HS-27A (cell line): ENCODE results near the gene LRRC37A3.
"Not testable (repeated sequence)": the region's sequence is repeated elsewhere in the genome, so short reads cannot be mapped to it uniquely, and the experiment has no call there.

Experiments
- DNase-seq: peaks from one replicate; pipeline ENCODE4 v3.0.0-alpha.2; 2012; ENCODE audit warnings: low read depth, missing footprints

The LRRC37A3 gene

DNA sequence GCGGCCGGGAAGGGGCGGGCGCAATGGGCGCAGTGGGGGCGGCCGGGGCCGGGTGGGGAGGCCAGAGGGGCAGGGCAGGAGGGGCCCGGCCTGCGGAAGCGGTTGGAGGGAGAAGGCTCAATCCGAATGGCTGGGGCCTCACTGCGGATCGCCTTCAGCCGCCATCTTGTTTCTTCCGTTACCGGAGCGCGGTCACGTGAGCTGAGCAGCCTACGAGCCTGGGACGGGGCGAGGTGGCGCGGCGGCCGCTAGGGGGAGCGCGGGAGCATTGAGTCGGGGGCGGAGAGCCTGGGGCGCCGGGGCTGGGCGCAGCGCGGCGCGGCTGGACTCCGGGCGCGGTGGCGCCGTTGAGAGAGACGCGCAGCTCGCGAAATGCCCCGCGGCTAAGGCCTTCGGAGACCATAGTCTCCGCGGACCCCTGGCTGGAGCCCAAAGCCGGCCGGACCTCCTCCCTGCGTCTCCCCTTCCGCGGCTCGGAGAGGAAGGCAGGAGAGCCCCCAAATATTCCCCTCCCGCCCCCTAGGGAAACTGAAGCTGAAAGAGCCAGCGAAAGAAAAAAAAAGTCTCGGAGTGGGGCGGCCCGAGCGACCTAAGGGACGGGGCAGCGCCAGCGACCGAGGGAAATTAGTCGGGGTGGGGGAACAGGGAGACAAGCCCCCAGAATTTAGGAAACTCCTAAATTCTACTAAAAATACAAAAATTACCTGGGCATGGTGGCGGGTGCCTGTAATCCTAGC, at the start of gene LRRC37A3:
LRRC37A3 (minus strand) TSS at position 190 of the 737 bp plus-strand sequence. CDS start 22,221 bp downstream, outside the sequence.
- DNase-seq = peak; percentile 90

DNA sequence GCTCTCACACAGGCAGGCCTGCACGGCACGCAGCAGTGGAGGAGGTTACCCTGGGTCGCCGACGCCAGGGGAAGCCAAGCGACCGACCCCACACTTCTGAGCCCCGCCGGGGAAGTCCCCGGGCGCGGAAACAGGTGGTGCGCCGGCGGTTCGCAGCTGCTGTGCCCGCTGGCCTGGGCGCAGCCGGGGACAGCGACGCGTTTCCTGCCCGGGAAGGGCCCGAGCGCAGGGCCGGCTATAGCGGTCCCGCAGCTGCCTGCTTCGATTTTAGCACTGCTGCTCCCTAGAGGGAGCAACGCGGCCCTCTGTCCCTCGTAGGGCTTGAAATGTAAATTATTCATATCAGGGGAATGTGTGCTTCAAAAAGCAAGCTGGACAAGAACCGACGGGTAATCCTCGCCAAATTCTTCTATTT, 46.6 kb upstream of the LRRC37A3 start:
- DNase-seq = not testable (repeated sequence)

DNA sequence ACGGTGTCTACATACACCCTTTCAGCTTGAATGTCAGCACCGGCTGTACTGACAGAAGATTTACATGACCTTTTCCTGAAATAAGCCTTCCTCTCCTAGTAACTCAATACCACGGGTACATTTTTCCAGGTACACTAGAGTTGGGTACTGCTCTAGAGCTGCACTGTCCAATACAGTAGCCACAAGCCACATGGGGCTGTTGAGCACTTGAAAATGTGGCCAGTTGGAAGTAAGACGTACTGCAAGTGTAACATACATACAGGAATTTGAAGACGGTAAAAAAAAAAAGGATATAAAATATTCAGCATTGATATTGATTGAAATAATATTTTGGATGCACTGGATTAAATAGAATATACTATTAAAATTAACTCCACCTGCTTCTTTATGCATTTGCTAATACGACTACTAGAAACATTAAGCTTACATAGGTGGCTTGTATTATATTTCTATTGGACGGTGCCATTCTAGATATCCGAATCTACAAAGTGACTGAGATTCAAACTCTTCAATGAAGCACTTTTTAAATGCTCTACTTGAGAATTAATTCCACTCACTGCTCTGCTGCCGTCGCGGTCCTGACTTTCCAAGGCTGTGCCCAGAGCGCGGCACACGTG, 46.1 kb upstream of the LRRC37A3 start:
- DNase-seq = not testable (repeated sequence)

DNA sequence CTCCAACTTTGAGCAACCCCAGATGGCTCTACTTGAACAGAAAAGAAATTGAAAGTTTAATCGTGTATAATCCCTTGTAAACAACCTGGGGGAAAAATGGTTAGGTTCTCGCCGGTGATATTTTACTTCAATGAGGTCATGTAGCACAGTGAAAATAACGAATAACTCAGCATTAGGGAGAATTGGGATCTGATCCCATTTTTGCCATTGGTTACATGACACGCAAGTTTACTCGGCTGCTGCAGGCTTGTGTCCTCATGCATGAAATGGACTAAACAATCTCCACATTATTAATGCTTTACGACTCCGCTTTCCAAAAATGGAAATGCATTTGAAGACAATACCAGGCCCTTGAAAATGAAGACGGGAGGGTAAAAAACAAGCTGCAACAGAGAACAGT, 45.5 kb upstream of the LRRC37A3 start:
- DNase-seq = no peak

DNA sequence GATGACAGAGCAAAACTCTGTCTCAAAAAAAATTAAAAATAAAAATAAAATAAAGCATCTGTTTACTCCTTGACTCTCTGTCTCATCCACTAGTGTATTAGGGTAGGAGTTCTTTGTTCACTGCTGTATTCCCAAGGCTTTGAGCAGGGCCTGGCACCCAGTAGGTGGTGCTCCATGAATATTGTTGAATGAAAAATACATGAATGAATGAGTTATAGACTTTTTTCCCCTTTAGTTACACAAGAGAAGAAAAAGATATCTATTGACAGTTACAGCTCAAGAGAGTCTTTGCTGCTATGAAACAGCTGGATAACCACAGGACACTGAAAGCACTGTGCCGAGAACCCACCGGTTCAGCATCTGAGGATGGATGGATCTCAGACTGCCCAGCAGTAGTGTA, 44.5 kb upstream of the LRRC37A3 start:
- not testable (repeated sequence) for DNase-seq

DNA sequence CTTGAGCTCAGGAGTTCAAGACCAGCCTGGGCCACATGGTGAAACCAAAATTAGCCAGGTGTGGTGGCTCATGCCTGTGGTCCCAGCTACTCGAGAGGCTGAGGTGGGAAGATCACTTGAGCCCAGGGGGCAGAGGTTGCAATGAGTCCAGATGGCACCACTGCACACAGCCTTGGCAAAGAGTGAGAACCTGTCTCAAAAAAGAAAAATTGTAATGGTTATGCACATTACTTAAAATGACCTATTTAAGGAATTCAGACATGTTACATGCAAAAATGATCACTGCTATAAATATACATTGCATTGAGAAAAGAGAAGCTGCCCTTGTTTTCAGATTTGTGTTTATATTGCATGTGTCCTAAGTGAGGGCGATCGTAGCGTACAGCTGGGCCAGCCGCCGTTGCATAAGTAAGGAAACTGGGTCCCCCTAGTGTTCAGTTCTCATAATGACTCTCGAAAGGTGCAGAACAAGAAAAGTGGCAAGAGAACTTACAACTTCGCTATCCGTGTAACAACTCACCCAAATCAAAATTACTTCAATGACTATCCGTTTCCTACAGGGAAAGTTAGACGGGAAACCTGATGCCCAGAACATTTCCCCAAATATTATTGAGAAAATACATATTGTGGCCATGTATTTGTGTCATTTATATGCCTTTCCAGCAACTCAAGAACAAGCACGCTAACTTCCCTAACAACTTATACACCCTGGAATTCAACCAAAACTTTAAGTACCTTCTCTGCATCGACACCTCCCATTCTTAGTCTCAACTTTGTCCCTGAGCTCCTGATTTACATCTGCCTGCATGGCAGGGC, 42.5 kb upstream of the LRRC37A3 start:
- DNase-seq = not testable (repeated sequence)

DNA sequence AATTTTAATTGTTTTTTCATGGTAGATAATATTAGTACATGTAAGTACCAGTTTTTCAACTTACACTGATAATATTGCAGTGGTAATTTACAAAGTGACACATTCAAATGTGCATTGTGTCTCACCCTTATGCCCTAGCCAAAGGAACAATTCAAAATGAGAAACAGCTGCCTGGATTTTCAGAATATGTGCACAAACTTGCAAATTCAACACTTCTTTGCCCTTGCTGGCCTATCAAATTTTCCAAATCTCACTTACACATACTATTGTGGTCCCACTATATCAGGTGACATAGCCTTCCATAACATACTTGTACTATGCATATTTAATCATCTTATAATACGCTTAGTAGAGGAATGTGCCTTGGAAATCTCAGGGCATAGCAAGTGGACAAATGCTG, 32.6 kb upstream of the LRRC37A3 start:
- DNase-seq = no peak

DNA sequence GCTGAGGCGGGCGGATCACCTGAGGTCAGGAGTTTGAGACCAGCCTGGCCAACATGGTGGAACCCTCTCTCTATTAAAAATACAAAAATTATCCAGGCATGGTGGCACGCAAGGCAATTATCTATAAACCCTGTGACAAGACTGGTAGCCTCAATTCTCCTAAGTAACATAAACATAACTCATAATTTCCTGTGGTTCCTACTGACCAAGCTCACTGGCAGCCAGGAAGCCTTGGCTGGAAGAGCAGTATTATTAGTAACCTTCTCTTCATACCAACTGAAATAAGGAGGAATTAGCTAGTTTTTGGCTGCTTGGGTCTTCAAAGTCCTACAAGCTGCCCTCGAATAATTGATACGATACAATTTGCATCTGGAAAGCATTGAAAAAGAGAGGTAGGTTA, 31.6 kb upstream of the LRRC37A3 start:
- no peak for DNase-seq

DNA sequence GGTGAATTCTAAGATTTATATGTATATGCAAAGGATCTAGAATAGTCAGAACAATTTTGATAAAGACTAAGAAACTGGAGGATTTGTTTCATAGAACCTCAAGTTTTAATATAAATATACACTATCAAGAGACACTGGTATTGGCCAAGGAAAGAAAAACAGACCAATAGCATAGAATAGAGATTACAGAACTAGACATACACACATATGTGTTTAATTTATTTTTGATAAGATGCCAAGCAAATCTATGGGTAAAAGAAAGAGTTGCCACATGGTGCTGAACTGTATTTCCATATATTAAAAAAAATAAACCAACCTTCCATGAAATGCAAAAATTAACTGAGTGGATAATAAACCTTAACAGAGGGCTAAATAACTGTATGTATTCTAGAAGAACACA, 27.9 kb upstream of the LRRC37A3 start:
- DNase-seq = no peak

DNA sequence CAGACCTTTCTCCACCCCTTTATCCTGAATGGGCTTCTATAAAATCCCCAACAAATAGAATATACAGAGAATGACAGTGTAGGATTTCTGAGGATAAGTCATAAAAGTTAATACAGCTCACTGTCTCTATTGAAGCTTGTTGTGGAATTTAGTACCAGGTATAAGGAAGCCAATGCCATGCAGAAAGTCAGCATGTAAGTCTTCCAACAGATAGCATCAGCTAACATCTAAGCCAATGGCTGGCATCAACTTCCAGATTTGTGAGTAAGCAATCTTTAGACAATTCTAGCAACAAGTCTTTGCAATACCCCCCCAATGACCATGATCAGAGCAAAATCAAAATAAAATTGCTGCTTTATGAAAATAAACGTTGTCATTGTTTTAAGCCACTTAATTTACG, 22.5 kb upstream of the LRRC37A3 start:
- no peak for DNase-seq

DNA sequence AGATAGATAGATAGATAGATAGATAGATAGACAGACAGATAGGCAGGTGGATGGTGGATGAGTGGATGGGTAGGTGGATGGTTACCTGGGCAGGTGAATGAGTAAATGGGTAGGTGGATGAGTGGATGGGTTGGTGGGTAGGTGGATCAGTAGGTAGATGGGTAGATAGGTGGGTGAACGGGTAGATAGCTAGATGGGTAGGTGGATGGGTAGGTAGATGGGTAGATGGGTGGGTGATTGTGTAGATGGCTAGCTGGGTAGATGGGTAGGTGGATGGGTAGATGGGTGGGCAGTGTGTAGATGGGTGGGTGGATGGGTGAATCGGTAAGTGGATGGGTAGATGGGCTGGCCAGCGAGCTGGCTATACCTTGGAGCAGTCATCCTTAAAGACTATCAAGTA, 21.8 kb upstream of the LRRC37A3 start:
- DNase-seq = no peak

DNA sequence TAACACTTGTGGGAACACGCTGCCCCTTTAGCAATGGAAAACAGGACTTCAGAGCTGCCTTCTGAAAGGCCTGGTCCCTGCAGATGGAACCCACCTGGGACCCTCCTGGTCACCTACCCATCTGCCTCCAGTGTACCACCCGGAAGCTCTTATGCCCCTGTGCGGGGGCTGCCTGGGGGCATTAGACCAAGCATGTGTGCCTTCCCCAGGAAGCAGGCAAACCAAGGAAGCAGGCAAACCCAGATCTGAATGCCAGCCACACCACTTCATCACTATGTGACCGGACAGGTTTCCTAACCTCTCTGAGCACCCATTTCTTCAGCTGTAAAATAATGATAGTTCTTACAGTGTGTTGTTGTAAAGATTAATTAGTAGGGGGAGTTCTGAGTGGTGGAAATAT, 20.8 kb upstream of the LRRC37A3 start:
- DNase-seq = no peak

DNA sequence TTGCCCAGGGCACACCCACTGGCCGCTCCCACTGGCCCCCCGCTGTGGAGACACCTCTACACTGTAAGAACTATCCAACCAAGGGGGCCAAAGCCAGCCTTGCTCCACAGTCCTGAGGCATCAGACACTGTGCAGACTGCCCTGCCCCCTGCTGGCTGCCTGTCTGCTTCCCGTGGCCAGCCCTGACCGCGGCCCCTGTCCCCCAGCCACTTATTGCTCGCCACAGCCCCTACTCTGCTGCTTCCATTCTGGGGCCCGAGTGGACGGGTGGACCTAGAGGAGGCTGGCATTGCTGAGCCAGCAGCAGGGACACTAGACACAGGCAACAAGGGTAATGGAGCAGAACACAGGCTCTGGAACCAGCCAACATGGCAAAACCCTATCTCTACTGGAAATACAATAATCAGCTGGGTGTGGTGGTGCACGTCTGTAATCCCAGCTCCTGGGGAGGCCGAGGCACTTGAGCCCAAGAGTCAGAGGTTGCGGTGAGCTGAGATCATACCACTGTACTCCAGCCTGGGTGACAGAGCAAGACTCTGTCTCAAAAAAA, 19.7 kb upstream of the LRRC37A3 start:
- no peak for DNase-seq

DNA sequence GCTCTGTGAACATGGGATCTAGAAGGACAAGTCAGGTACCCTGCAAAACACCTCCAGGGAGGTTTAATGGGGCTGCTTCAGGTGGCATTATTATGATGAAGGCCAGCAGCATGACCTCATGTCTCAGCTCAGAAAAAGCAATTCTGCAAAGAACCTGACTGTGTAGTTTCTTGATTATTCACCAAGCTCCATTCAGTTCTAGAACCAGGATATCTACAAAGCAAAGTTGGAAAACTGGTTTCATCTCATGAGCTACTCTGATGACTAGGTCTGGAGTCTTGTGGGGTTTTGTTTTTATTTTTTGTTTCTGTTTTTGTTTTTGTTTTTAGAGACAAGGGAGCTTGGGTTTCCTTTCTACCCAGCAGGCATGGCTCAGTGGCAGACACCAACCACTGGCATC, 19.0 kb upstream of the LRRC37A3 start:
- DNase-seq = no peak

DNA sequence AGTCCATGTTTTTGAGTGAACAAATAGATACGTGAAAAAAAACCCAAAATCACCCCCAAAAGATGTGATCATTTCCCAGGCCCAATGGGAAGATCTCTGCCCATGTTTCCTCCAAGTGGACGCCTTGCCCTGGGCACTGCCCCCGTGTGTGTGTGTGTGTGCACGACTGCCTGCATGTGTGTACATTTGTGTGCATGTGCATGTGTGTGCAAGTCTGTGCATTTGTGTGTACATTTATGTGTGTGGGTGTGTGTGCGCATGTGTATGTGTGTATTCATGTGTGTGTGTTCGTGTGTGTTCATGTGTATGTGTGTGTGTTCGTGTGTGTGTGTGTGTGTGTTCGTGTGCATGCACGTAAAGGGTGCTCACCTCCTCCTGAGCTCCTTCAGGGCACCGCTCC, 16.8 kb upstream of the LRRC37A3 start:
- no peak for DNase-seq

DNA sequence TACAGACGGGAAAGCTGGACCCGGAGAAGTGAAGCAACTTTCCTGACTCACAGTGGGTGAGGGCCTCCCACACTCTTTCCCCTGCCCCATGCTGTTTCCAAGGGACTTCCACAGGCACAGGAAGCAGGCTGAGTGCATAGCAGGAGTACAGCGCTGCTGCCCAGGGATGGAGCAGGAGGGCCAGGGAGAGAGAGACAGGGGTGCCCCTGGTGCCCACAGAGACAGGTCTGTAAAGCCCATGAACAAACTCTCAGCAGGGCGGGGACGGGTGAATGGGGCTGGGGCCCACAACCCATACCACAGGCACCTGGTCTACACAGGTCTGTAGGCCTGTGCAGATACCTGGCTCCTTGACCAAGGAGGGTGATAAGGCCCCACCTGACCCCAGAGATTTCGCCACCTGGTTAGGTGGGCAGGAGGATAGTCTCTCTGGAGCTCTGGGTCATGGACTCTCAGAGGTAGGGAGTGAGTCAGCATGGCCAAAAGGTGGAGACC, 15.1 kb upstream of the LRRC37A3 start:
- DNase-seq = not testable (repeated sequence)

DNA sequence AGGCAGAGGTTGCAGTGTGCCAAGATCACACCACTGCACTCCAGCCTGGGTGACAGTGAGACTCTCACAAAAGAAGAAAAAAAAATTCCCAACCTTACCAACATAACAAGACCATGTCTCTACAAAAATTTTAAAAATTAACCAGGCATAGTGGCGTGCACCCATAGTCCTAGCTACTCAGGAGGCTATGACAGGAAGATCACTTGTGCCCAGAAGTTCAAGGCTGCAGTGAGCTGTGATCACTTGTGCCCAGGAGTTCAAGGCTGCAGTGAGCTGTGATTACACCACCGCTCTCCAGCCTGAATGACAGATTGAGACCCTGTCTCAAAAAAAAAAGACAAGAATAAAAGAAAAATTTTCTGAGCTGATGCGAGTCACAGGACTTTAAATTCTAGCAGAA, 13.6 kb upstream of the LRRC37A3 start:
- not testable (repeated sequence) for DNase-seq

DNA sequence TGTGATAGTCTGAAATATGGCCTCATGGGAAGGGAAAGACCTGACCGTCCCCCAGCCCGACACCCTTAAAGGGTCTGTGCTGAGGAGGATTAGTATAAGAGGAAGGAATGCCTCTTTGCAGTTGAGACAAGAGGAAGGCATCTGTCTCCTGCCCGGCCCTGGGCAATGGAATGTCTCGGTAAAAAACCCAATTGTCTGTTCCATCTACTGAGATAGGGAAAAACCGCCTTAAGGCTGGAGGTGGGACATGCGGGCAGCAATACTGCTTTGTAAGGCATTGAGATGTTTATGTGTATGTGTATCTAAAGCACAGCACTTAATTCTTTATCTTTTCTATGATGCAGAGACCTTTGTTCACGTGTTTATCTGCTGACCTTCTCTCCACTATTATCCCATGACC, 11.1 kb upstream of the LRRC37A3 start:
- not testable (repeated sequence) for DNase-seq

DNA sequence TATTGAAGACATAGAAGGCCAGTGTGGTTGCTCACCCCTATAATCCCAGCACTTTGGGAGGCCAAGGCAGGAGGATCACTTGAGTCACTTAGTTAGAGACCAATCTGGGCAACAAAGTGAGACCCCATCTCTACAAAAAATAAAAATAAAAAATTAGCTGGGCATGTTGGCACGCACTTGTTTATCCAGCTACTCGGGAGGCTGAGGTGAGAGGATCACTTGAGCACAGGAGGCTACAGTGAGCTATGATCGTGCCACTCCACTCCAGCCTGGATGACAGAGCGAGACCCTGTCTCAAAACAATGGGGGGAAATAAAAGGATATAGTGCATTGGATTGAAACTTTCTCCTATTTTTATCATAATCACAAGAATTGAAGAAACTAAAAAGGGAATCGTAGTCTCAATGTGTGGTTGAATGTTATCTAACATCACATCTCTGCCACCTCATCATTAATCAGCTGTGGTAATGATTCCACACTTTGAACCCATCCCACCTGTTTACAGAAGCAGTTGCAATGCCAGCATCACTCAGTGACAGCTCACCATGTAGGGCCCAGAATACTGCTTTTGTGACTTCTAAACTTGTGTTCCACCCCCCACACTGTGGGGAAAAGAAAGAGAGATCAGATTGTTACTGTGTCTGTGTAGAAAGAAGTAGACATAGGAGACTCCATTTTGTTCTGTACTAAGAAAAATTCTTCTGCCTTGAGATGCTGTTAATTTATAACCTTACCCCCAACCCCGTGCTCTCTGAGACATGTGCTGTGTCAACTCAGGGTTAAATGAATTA, 10.3 kb upstream of the LRRC37A3 start:
- peak; percentile 43 for DNase-seq

DNA sequence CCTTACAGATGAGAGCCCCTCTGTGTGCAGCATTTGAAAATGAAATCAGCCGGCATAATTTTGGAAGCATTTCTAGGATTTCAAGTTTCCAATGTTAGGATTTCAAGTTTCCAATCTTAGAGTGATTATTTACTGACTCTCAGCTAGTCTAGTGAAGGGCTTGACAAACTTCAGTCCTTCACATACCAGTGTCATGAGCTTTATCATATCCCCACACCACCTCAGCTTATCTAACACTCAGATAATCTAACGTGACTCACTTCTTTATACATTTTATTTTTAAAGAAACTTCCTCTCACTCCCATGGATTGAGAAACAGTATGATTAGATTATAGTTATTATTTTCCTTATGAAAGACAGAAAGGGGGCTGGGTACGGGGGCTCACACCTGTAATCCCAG, 9.4 kb upstream of the LRRC37A3 start:
- not testable (repeated sequence) for DNase-seq

DNA sequence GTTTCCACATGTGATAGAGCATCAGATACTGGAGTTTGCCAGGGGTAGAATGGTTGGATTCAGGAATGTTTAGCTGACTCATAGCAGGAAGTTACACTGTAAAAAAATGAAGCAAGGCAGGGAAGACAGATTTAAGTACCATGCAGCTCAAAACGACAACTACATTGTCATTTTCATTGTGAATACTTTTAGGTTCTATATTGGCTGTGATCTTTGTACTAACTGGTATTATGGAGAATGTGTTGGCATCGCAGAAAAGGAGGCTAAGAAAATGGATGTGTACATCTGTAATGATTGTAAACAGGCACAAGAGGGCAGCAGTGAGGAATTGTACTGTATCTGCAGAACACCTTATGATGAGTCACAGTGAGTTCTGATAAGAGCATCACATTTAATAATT, 8.2 kb upstream of the LRRC37A3 start:
- not testable (repeated sequence) for DNase-seq

DNA sequence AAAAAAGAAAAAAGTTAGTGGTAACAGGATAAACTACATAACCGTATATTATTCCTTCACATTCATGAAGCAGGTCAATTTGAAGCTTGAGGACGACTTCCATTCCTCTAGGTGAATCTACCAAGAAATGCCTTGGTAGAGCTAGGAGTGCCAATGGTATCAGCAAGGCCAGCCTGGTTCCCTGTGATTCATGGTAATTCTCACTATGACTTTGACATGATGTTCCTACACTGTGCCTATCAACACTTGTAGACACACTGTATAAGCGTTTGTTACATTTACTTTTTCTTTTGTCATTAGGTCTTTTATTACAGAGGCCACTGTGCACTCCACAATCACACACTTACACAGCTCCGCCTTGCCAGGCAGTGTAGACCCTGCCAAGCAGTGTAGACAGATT, 7.2 kb upstream of the LRRC37A3 start:
- DNase-seq = not testable (repeated sequence)
